Measurements from ENCODE around the gene GATA6.
"Not testable (repeated sequence)": the region's sequence is repeated elsewhere in the genome, so short reads cannot be mapped to it uniquely, and the experiment has no call there.

GATA6 gene

DNA sequence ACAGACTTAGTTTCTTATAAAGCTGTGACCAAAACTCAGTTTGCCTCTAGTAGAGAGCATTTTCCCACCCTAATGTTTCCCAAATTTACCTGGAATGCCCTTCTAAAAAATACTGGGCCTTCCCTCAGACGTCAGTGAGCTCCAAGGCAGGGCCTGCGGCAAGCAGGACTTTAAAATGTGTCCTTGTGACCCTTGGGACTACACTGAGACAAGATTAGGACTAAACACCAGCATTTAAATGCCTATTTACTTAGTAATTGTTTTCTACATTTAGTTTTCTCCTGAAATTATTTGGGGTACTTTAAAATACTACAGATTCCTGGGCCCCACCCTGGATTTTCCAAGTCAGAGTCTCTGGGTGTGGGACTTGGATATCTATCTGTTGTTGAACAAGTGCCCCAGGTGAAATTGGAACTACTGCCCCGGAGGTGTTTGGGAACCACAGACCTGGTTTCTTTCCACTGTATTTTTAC, 14.3 kb downstream of the GATA6 start:
- DNase-seq = no peak

DNA sequence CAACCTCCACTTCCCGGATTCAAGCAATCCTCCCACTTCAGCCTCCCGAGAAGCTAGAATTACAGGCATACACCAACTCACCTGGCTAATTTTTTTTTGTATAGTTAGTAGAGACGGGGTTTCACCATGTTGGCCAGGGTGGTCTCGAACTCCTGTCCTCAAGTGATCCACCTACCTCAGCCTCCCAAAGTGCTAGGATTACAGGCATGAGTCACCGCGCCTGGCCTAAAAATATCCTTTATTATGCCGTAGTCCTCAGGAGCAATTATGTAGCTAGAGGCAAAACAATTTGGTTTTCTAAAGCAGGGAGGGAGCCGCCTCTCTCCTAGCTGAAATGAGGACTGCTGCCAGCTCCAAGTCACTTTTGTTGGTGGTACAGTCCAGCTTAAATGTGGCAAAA, 15.2 kb downstream of the GATA6 start:
- DNase-seq = not testable (repeated sequence)

GRCh38 chr18:22185273-22185672, 15.9 kb downstream of the GATA6 start:
- DNase-seq = no peak

GRCh38 chr18:22185771-22186386, 16.5 kb downstream of the GATA6 start:
- no peak for DNase-seq

GRCh38 chr18:22186484-22186971, 17.1 kb downstream of the GATA6 start:
- DNase-seq = no peak

DNA sequence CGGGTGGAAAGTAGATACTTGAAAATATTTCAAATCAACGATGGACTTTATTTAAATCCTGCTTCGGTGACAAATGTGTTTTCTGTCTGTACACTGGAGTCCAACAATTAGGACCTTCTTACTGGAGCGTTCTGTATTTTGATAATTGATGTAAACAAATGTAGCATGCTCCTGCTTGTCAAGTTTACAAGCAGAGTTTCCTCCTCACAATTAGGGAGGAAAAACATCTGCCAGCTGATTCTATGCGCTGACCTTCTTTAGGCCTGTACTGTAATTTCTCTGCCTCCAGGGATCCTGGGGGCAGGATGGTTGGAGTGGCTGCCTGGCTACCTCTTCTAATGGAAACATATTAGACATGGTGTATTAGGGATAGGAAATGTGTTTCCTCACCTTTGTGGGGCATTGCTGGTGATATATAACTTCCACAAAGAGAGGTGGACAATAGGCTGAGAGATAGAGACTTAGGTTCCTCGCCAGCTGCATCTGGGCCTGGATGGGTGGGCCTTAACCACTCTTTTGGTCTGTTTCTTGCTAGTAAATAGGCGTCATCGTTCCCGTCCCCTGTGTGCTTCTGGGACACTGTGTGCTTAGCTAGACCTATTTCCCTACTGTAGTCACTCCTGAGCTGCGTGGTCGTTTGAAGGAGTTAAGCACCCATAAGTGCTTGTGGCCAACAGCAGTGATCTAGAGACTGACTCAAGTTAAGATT, 19.3 kb downstream of the GATA6 start:
- no peak for DNase-seq

DNA sequence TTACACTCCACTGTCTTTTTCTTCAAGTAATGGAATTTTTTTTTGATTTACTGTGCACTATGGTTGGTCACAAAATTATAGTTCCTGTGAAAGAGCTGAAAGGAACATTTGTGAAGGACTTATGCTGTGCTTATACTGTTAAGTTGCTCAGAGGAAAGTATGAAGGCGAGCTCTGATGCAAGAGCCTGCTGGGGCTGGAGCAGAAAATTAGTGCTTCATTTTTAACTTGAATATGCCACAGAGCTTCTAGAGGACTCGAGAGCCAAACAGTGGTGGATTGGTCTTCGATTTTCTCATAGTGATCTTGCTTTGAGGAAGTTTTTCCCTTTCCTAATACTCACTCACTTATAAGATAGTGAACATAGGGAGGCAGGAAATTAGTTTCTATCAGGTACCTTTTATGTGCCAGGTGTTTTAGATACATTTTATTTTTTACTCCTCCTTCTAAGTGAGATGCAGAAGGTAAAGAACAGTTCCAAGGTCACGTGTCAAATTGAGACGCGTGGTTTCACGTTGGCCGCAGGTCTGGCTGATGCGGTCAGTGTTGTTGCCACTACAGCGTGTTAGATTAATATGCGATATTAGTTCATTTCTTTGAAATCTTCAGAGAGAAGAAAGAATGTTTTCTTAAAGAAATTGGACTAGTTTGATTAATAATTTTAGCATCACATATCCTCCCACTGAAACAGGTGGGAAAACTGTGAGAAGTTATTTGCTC, 20.2 kb downstream of the GATA6 start:
- no peak for DNase-seq

- no peak for DNase-seq
These were observed 21.9 kb downstream of the GATA6 start for GRCh38 chr18:22191346-22191695.

GRCh38 chr18:22191923-22192322, 22.5 kb downstream of the GATA6 start:
- DNase-seq = no peak

GRCh38 chr18:22193466-22193865, 24.1 kb downstream of the GATA6 start:
- DNase-seq = no peak

- no peak for DNase-seq
These were observed 24.8 kb downstream of the GATA6 start for GRCh38 chr18:22194151-22194598.

GRCh38 chr18:22195052-22195451, 25.7 kb downstream of the GATA6 start:
- no peak for DNase-seq

DNA sequence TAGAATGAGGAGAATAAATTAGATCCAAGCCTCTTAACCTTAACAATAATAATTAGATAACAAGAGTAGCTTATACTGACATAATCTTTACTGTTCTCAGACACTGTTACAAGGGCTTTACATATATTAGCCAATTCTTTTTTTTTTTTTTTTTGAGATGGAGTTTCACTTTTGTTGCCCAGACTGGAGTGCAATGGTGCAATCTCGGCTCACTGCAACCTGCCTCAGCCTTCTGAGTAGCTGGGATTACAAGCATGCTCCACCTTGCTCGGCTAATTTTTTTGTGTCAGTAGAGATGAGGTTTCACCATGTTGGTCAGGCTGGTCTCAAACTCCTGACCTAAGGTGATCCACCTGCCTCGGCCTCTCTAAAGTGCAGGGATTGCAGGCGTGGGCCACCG, 27.6 kb downstream of the GATA6 start:
- DNase-seq = not testable (repeated sequence)

DNA sequence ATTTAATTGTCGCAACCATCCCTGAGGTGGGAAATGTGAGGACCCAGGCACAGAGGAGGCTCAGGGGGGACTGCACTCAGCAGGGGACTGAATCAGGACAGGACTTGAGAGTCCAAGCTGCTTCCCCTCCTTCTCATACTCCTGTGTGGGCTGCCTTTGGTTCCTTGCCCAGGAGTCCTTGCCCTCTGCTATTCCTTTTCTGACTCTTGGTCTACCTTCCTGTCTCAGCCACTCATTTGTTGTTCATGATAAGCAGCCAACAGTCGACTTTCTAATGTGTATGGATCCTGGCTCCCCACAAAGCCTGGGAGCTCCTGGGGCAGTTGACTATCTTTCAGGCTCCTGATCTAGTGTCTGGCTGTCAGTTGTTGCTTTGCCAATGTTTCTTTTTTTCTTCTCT, 28.3 kb downstream of the GATA6 start:
- DNase-seq = no peak

- no peak for DNase-seq
These were observed 28.8 kb downstream of the GATA6 start for GRCh38 chr18:22198163-22198562.

- DNase-seq = no peak
These were observed 29.6 kb downstream of the GATA6 start for GRCh38 chr18:22199005-22199404.

DNA sequence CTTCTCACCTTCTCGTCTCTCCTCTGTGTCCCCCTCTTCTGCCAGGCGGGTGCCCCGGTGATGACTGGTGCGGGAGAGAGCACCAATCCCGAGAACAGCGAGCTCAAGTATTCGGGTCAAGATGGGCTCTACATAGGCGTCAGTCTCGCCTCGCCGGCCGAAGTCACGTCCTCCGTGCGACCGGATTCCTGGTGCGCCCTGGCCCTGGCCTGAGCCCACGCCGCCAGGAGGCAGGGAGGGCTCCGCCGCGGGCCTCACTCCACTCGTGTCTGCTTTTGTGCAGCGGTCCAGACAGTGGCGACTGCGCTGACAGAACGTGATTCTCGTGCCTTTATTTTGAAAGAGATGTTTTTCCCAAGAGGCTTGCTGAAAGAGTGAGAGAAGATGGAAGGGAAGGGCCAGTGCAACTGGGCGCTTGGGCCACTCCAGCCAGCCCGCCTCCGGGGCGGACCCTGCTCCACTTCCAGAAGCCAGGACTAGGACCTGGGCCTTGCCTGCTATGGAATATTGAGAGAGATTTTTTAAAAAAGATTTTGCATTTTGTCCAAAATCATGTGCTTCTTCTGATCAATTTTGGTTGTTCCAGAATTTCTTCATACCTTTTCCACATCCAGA, 31.3 kb downstream of the GATA6 start:
- DNase-seq = no peak

DNA sequence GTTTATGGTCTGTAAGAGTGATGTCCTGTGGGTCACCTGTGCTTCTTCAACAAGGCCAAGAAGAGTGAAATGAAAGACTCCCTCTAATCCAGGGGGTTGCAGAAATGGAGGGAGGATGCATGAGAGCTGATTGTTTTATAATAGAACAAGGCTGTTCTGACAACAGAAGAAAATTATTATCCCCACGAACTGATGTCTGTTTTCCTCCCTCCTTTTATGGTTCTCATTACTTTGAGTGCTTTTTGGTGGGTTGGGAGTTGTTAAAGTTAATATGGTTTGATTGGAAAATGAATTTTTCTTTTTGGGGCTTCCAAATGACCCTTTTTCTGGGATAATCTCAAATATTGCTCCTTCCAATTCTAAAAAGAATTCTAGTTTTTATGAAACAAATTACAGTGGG, 33.6 kb downstream of the GATA6 start:
- DNase-seq = no peak

DNA sequence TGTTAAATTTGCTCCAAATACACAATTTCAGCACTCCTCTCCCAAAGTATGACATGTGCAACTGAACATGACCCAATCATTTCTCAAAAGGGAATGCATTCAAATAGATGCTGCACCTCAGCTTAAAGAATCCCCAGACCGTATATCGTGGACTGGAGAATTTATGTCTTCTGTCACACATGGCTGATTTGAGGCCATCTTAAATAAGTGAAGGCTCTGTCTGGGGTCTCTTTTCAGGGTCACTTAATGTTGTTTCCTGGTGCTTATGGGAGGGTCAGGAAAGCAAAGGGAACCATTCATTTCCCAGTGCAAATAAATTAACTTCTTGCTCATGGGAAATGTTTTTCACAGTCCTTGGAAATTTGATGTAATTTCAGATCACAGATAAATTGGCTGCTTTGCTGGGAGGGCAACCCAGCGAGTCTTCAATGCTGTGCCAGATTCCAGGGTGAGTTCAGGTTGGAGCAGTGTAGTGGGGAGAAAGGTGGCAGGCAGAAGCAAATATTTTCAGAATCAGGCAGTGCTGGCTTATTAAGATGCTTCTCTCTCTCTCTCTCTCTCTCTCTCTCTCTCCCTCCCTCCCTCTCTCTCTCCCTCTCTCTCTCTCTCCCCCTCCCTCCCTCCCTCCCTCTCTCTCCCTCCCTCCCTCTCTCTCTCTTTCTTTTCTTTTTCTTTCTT, 34.3 kb downstream of the GATA6 start:
- no peak for DNase-seq

DNA sequence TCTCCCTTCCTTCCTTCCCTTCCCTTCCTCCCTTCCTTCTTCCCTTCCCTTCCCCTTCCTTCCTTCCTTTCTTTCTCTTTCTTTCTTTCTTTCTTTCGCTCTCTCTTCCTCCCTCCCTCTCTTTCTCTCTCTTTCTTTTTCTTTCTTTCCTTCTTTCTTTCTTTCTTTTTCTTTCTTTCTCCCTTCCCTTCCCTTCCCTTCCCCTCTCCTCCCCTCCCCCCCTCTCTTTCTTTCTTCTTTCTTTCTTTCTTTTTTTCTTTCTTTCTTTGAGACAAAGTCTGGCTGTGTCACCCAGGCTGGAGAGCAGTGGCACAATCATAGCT, 34.8 kb downstream of the GATA6 start:
- DNase-seq = no peak

GRCh38 chr18:22204996-22205395, 35.6 kb downstream of the GATA6 start:
- DNase-seq = no peak

DNA sequence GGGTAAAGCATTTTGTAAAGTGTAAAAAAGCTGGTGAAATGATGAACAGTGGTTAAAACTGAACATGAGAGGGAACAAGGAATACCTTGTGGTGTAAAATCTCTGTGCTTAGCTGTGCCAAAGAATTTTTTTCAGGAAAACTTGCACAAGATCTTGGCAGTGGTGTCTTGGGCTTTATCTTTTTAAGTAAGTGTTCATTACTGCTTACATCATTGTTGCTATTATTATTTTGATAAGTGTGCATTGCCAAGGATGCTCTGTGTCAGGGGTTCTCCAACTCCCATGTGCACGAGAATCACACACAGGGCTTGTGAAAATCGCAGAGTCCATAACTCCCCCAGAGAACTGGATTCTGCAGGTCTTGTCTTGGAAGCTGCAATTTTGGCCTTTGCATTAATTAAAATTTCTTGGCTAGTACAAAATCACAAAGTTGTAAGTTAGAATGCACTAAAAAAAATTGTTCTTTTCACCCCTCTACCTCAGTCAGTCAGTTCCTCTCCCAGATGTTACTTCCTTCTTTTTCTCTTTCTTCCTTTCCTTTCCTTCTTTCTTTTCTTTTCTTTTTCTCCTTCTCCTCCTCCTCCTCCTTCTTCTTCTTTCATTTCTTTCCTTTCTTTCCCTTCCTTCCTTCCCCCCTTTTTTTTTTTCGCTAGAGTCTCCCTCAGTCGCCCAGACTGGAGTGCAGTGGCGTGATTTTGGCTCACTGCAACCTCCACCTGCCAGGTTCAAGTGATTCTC, 37.8 kb downstream of the GATA6 start:
- DNase-seq = no peak

Measured in activated CD8-positive, alpha-beta memory T cell treated with anti-CD3 and anti-CD28 coated beads for 24 hours (primary cell).